Dedifferentiated amniotic fluid mesenchymal stem cell (primary cell): Measurements from ENCODE around the gene SOCS6.
"Not testable (repeated sequence)": the region's sequence is repeated elsewhere in the genome, so short reads cannot be mapped to it uniquely, and the experiment has no call there.

ENCODE experiments used
- DNase-seq: peaks from one replicate; pipeline ENCODE4 v3.0.0-alpha.2; 2016; ENCODE audit errors: extremely low spot score

The SOCS6 gene

DNA sequence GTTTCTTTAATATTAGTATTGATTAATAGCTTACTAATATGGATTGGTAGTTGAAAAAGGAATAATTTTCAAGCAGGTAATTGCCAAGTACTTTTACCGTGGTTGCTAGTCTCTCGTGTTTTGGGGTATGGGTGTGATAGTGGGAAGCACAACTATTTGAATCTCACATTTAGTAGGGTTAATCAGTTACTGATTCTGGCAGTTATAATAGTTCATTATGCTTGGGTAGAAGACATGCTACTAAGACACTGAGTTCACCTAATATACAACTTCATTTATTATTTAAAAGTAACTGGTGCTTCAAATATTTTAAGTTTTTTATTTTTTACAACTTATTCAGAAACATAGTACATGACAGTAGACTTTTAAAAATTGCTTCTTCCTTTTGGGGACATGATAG lies 33.5 kb downstream of the SOCS6 start:
- no peak for DNase-seq

GRCh38 chr18:70322928-70323327 lies 34.1 kb downstream of the SOCS6 start:
- no peak for DNase-seq

DNA sequence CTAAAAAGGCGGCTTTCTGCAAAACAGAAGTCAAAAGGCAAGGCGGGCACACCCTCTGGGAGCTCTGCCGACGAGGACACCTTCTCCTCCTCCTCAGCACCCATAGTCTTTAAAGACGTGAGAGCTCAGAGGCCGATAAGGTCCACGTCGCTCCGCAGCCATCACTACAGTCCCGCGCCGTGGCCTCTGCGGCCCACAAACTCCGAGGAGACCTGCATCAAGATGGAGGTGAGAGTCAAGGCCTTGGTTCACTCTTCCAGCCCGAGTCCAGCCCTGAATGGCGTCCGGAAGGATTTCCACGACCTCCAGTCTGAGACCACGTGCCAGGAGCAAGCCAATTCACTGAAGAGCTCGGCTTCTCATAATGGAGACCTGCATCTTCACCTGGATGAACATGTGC lies 36.1 kb downstream of the SOCS6 start:
- no peak for DNase-seq

DNA sequence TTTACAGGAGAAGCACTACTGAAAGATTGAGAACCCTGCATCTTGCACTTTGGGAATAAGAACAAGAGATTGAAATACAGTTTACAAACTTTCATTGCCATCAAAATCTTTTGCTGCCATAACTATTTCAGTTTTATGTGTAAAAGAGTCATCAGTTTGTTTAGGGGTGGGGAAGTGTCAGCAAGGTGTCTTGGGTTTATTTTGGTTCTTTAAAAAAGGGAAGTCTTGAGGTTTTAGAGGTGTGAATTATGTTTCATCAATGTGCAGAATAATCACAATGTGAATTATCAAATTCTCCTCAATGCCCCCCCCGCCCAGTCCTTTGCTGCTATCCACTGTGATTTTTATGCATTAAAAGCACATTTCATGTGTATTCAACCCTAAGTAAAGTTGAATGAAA lies 37.4 kb downstream of the SOCS6 start:
- no peak for DNase-seq

DNA sequence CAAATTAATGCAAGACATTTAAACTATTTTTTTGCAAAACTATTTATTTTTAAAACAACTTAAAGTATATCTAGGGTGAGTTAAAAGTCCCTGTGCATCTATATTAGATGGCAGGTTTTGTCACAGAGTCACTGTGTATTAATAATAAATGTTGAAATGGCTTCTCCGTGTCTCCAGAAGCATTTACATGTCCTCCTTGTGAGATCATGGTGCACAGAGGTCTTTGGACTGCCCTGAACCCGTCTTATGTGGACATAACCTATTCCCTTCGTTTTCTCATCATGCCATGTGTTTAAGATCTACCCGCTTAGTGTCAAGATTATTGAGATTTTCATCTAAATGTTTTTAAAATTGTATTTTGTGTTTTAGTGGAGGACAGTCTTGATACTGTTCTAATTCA lies 39.3 kb downstream of the SOCS6 start:
- no peak for DNase-seq

- DNase-seq, result no peak
Measured at GRCh38 chr18:70329071-70329470, 40.2 kb downstream of the SOCS6 start.

DNA sequence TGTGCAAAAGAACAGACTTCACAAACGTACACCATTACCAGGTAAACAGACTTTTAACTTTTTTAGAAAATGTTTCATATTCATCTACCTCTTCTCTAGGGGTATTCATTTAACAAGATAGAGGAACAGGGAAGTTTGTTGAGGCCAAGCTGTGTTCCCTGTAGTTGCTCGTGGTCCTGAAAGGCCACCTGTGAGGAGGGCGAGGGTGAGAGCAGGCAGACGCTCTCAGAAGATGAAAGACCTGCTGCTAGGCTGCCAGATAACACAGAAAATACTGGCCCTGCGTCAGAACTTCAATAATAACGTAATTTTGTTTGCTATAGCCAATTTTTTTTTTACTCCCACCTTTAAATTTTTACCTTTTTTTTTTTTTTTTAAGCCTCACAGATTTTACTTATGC lies 42.0 kb downstream of the SOCS6 start:
- DNase-seq, result no peak

DNA sequence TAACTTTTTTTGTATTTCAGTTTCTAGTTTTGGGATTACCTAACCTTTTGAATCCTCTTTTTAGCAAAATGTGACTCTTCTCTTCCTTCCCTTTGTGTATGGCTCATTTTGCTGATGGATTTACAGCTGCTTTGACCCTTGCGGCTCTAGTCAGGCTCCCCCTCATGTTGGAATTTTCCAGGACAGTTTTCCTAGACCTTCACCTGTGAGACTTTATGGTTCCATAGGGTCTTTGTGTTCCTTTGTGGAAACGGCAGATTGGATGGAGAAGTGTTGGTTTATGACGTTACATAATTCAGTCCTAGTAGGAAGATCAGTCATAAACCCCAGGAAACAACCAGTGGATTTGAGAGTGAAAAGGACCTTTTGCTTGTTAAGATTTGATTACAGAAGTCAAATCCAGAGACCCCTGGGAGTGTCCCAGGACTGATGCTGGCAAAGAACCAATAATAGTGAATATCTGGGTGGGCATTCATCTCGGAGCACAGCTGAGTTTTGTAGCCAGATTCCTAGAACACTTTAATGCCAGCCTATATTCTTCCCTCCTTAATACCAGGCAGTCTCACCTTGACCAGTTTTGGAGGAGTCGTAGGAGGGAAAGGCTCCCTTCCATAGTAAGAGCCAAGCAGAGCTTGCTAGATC lies 42.7 kb downstream of the SOCS6 start:
- DNase-seq, result no peak

DNA sequence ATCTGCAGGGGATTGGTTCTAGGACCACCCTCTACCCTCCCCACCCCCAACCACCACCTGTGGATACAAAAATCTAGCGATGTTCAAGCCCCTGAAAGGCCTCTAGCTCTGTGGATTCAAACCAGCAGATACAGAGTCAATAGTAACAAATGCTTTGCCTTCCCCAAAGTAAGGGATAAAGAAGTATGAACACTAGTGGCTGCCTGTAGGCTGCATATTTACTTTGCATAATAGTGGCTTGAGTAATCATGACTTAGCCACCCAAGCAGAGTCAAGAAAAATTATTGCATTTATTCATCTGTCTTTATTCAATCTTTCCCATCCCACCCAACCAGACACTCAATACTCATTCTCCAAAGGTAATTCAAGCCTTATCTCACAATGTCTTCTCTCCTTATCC lies 43.8 kb downstream of the SOCS6 start:
- no peak for DNase-seq

DNA sequence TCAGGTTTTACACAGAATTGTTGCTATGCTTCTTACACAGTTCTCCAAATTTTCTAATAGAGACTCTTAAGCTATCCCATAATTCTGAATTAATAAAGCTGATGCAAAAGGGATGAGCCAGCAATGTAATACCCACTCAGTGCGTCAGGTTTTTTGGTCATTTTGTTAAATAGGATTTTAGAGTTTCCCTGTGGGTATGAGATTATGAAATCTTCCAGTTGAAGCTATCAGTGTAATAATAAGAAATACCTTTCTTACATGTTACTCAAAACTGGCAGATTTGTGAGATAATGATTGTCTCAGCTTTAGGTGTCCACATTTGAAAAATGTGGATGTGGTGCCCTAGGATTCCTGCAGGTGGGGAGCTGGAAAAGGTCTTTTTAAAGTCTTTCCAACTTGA lies 44.5 kb downstream of the SOCS6 start:
- DNase-seq, result peak; percentile 36

DNA sequence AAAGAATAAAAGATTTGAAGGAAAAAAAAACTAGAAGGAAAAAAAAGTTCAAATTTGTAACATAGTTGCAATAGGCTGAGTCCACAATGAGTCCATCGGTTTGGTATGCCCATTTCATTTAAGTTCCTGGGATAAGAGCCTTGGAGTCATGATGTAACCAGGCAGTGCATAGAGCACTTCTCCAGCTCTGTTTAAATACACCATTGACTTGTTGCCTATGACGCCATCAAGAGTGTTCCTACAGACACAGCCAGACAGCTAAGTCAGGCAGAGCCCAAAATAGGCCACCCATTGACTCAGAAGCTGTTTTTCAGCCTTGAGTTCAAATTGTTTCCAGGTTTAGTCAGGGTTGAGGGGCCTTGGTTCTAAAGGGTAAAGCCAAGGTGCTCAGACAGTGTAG lies 44.9 kb downstream of the SOCS6 start:
- DNase-seq, result peak; percentile 96

GRCh38 chr18:70334264-70334663 lies 45.4 kb downstream of the SOCS6 start:
- DNase-seq, result no peak

DNA sequence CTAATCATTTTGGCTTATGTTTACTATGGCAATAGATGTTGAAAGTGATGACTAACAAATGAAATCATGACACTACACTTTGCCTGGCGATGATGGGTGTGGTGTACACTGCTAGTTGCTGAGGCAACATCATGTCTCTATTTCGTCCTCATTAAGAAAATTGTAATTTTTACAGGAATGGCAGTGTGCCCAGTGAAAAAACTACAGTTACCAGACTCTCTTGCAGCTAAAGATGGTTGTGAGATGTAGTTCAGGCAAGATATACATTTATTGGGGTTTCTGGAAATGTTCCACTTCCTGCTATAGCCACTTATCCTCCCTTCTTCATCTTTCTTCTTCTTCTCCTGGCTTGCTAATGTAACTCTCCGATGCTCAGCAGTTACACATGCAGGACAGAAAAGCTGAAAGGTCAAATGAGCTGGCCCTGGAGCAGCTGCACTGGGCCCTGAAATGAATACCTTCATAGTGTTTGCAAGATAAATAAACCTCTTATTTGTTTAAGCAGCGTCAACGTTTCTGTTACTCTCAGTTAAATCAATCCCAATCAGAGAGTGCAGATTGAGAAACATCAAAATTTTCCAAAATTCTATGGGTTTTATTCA lies 46.0 kb downstream of the SOCS6 start:
- DNase-seq, result no peak

DNA sequence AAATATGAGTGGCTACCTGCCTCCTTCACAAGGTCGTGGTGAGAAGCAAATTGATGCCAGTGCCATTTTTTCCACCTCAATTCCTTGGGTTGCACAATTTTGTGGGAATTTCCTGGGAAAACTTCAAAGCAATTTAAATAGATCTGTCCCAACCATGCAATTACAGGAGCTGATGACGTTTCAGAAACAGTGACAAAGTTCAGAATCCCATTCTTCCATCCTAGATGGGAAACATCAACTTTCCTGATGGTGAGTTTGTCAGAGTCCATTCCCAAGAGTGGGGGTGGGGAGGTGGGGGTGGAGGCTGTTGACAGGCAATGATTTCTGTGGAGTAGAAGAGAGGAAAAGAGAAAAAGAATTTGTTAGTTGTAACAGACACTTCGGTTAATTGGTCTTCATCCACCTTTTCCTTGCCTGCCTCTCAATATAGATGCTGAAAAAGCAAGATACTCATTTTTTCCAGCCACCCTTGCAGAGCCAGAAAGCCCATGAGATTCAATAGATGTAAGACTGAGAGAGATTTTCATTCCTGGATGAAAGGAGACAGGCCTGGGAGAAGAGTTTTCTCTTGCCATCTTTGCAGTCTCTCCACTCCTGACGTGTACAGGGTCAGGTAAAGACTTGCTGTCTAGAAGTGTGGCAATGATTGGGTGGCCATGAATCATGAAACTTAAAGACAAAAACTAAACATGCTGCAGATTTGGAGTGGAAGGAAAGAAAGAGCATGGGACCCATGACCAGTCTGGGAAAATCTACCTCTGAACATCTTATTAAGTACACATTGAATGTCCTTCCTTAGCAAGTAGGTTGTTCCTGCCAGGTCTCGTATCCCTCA lies 47.3 kb downstream of the SOCS6 start:
- DNase-seq, result no peak

- DNase-seq, result peak; percentile 89
Measured at GRCh38 chr18:70337139-70337972, 48.5 kb downstream of the SOCS6 start.

DNA sequence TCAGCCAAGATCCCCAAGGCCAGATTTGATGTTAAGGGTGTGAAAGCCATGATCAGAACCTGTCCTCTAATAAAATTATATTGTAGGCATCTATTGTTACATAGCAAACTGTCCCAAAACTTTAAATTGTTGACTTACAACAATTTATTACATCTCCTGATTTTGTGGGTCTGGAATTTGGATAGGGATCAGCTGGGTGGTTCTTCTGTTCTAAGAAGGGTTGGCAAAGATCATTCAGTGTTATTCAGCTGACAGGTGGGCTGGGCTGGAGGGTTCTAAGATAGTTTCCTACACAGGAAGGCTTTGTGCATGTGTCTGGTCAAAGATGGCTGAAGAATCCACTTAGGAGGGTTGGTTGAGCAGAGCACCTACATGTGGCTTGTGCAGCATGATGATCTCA lies 50.0 kb downstream of the SOCS6 start:
- DNase-seq, result no peak

DNA sequence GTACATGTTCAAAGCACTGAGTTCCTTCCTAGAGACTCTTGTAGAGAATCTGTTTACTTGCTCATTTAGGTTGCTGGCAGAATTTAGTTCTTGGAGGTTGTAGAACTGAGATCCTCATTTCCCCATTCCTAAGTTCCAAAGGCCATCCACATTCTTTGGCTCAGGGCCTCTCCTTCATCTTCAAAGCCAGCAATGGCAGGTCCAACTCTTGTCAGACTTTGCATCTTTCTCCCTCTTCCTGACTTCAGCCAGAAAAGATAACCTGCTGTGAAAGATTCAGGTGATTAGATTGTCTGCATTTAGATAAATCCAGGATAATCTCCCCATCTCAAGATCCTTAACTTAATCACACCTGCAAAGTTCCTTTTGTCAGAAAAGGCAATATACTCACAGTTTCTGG lies 51.1 kb downstream of the SOCS6 start:
- DNase-seq, result no peak

DNA sequence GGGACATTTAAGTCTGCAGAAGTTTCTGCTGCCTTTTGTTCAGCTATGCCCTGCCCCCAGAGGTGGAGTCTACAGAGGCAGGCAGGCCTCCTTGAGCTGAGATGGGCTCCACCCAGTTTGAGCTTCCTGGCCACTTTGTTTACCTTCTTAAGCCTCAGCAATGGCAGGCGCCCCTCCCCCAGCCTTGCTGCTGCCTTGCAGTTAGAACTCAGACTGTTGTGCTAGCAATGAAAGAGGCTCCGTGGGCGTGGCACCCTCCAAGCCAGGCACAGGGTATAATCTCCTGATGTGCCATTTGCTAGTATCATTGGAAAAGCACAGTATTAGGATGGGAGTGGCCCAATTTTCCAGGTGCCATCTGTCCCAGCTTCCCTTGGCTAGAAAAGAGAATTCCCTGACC lies 59.6 kb downstream of the SOCS6 start:
- DNase-seq, result not testable (repeated sequence)

- DNase-seq, result no peak
Measured at GRCh38 chr18:70349316-70349715, 60.5 kb downstream of the SOCS6 start.

GRCh38 chr18:70354080-70354479 lies 65.2 kb downstream of the SOCS6 start:
- DNase-seq, result no peak

- DNase-seq, result no peak
Measured at GRCh38 chr18:70354771-70355170, 65.9 kb downstream of the SOCS6 start.
